Breast epithelium (tissue), 4 donors: ENCODE data around the gene MEPCE. TPM values are rescaled to one million over a fixed set of nuclear protein-coding genes. Genes with fewer than 3 reads are reported as not detected.
"Not testable (repeated sequence)": the region's sequence is repeated elsewhere in the genome, so short reads cannot be mapped to it uniquely, and the experiment has no call there.

Experiments used
- DNase-seq, 2 donors: peaks; one replicate each; pipeline ENCODE4 v3.0.0-alpha.2; 2019; ENCODE audit warnings: low spot score in 2 of 2
- H3K27ac ChIP-seq, 2 donors: fragments of 200-600 bp; sonication (generic) in 1 of 2; one replicate each; pipeline ENCODE4 v1.5.1; 2016 to 2019; ENCODE audit warnings: mild to moderate bottlenecking in 1 of 2
- H3K27me3 ChIP-seq, 2 donors: fragments of 200-600 bp; sonication (generic) in 1 of 2; one replicate each; pipeline versions ENCODE4 v1.5.1 to v1.6.0; 2017 to 2019; ENCODE audit warnings: control low read depth in 1 of 2, mild to moderate bottlenecking in 1 of 2
- H3K36me3 ChIP-seq: fragments of 200-600 bp; one replicate; pipeline ENCODE4 v1.5.1; 2019
- H3K4me1 ChIP-seq, 2 donors: fragments of 200-600 bp; sonication (generic); one replicate each; pipeline ENCODE4 v1.5.1; 2016 to 2019; ENCODE audit warnings: control low read depth in 1 of 2
- H3K4me3 ChIP-seq, 3 donors: fragments of 200-600 bp; sonication (generic); 1 replicate in 2 of 3; 2 replicates in 1 of 3; pipeline ENCODE4 v1.5.1; 2016 to 2019; ENCODE audit warnings: mild to moderate bottlenecking in 3 of 3, moderate library complexity in 2 of 3
- H3K9me3 ChIP-seq, 2 donors: fragments of 200-600 bp; sonication (generic) in 1 of 2; one replicate each; pipeline ENCODE4 v1.5.1; 2016 to 2019; ENCODE audit warnings: control low read depth in 1 of 2
- POLR2A ChIP-seq: fragments of 450-650 bp; IDR thresholded peaks from one replicate; pipeline ENCODE4 v1.6.1; 2016; ENCODE audit warnings: antibody characterized with exemption, mild to moderate bottlenecking, moderate library complexity
- POLR2AphosphoS5 ChIP-seq, 3 donors: sonication (generic); formaldehyde crosslinking; IDR thresholded peaks; one replicate each; pipeline ENCODE4 v1.6.1; 2017; ENCODE audit warnings: antibody characterized with exemption in 3 of 3
- intact Hi-C: fragments of 100-400 bp; cut with DNase I; formaldehyde crosslinking; loops from one replicate; pipeline ENCODE4 v1.15.1; 2023; ENCODE audit warnings: low total_unique reads
- total RNA-seq, 3 donors: library from RNA; depleted of rRNA; stranded (reverse); fragments of >200 nt; gene quantifications; one replicate each; pipeline ENCODE4 v1.1.0, GENCODE V29; 2016
- TF ChIP-seq, protein P1 (sequence below), 3 donors: fragments of 450-650 bp; IDR thresholded peaks; one replicate each; pipeline ENCODE4 v1.5.1; 2016 to 2017; ENCODE audit warnings: antibody characterized with exemption in 3 of 3, mild to moderate bottlenecking in 3 of 3, moderate library complexity in 3 of 3

The MEPCE gene
- total RNA-seq, 3 donors from 2014 or later: 26.5 to 41.4 (median 40.6) TPM

DNA sequence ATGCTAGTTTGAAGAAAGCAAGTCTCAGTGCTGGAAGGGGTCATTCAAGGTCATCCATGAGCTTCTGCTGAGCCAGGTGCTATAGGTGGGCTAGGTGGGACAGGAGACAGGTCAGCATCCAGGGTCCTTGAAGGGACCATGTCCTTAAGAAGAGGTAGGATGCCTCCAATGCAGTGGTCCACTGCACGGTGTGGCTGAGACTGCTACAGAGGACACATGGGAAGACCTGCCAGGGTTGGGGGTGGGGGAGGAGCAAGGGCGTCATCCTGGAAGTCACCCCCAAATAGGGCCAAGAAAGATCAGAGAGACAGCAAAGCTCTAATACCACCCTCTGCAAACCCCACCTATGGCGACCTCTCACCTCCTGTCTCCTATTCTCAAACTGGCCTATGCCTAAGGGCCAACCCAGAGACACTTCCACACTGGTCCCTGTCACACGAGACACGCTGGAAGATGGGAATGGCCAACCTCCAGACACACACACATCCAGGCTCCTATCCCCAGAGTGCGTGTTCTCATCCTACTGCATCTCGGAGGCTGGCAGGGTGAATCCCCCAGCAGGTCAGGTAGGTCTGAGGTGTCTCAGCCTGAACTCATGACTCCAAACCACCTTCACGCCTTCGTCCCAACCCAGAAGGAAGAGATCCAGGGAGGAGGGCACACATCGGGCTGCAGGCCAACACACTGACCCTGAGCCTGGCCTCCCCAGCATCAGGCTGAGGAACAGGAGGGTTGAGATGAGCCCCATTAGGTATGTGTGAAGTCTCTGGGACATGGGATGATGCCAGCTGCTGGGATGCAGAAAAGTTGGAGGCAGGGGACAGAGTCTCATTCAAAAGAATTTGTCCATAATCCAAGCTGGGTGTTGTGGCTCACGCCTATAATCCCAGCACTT, 12.3 kb downstream of the MEPCE start:
- no peaks in the 10 kb centered on the region for H3K36me3 ChIP-seq
- intact Hi-C loops: no loop called here
- H3K4me3 ChIP-seq: no peak overlapping the region
- no peaks in the 10 kb centered on the region for H3K4me1 ChIP-seq
- H3K27ac ChIP-seq: no peak overlapping the region
- TF ChIP-seq POLR2A: no peak
- DNase-seq: peak in 1 of 2 donors; percentile 12
- H3K9me3 ChIP-seq: no peaks in the 10 kb centered on the region
- no peaks in the 10 kb centered on the region for H3K27me3 ChIP-seq

DNA sequence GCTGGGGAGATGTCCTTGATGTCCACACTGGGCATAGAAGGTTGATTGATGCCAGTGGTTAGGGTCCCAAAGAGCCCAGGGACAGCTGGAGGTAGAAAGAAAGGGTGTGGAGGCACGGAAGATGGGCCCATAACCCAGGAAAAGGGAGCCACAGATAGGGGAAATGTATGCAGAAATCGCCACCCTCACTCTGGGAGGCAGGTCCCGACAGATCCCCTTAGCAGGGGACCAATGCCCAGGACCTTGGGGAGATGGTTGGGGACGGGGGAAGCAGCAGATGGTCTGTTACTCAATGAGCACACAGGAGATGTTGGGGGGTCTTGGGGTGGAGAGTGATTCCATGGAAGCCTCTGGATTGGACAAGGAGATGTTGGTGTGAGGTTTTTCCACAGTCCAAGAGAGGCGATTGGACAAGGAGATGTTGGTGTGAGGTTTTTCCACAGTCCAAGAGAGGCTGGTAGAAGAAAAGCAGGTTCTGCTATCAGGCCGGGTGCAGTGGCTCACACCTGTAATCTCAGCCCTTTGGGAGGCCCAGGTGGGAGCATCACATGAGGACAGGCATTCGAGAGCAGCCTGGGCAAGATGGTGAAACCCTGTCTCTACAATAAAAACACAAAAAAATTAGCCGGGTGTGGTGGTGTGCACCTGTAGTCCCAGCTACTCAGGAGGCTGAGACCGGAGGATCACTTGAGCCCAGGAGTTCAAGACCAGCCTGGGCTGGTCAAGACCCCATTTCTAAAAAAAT, 13.6 kb downstream of the MEPCE start:
- H3K9me3 ChIP-seq: no peaks in the 10 kb centered on the region
- no peaks in the 10 kb centered on the region for H3K27me3 ChIP-seq
- peak in 1 of 2 donors; percentile 31 for DNase-seq
- TF ChIP-seq, protein P1, sequence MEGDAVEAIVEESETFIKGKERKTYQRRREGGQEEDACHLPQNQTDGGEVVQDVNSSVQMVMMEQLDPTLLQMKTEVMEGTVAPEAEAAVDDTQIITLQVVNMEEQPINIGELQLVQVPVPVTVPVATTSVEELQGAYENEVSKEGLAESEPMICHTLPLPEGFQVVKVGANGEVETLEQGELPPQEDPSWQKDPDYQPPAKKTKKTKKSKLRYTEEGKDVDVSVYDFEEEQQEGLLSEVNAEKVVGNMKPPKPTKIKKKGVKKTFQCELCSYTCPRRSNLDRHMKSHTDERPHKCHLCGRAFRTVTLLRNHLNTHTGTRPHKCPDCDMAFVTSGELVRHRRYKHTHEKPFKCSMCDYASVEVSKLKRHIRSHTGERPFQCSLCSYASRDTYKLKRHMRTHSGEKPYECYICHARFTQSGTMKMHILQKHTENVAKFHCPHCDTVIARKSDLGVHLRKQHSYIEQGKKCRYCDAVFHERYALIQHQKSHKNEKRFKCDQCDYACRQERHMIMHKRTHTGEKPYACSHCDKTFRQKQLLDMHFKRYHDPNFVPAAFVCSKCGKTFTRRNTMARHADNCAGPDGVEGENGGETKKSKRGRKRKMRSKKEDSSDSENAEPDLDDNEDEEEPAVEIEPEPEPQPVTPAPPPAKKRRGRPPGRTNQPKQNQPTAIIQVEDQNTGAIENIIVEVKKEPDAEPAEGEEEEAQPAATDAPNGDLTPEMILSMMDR (IDR thresholded peaks at IDR 0.05): no peak
- no peak for TF ChIP-seq POLR2A
- no peak for TF ChIP-seq POLR2AphosphoS5 (IDR thresholded peaks at IDR 0.05)
- H3K27ac ChIP-seq: peak overlapping the region in 1 of 2 donors; percentile 77
- intact Hi-C loops: no loop called here
- no peak overlapping the region for H3K4me3 ChIP-seq
- no peaks in the 10 kb centered on the region for H3K4me1 ChIP-seq
- H3K36me3 ChIP-seq: no peaks in the 10 kb centered on the region

DNA sequence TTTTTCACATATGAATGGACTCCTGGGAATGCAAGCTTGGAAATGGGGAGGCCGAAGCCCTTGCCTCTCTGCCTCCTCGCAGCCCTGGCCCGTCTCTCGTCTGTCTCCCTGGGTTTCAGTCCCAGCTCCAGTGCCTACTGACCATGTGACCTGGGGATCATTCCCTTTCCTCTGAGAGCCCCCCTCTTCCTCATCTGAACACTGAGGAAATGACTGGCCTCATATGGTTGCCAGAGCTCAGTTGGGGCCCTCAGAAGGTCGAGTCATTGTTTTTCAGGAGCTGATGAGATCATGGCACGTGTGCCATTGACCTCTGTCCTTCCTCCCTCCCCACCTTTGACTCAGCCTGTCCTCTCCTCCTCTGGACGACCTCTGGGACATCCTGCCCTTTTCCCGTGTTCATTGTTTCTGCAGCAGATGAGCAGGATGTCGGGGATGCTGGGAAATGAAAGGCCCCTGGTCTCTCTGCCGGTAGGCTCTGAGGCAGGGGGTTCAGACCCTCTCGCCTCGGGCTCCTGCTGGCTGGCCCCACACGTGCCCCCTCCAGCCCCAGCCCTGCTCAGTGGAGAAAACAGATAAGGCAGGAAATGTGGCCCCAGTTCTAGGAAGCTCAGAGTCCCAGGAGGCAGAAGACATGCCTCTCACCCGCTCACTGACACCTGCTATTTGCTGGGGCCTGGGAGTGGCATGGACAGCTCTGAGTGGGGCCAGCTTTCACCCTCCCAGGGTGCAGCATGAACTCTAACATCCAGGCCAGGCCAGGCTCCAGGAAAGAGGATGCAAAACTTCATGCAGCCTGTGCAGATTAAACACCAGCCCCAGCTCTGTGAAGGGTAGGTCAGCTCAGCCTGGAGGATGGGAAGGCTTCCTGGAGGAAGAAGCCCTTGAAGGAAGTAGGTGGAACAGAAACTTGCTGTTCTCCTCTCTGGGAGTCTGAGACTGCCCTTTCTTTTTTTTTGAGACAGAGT, 15.0 kb downstream of the MEPCE start:
- Histone ChIP-seq H3K9me3 (no peaks in the 10 kb centered on the region), H3K27ac (peak overlapping the region in 1 of 2 donors; percentile 77), H3K36me3 (no peaks in the 10 kb centered on the region), H3K4me1 (no peaks in the 10 kb centered on the region), H3K27me3 (no peaks in the 10 kb centered on the region), H3K4me3 (no peak overlapping the region)
- intact Hi-C loops: no loop called here
- DNase-seq: no peak
- TF ChIP-seq POLR2A (no peak), POLR2AphosphoS5 (IDR thresholded peaks at IDR 0.05) (peak; percentile 9 to 42 (median 21))

DNA sequence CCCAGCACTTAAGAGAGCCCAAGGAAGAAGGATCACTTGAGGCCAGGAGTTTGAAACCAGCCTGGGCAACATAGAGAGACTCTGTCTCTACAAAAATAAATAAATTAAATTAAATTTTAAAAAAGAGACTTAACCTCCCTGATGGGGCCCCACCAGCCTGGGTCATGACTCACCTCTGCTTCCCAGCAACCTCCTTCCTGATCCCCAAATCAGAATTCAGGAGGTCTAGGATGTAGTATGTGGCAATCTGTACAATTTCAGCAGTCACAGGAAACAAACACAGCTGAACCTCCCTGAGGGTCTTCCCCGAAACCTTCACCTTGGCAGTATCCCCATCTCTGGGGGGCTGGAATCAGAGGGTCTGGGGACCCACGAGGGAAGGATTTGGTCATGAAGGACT, 16.4 kb downstream of the MEPCE start:
- Histone ChIP-seq H3K27me3 (no peaks in the 10 kb centered on the region), H3K27ac (peak overlapping the region in 1 of 2 donors; percentile 25), H3K4me1 (no peaks in the 10 kb centered on the region), H3K36me3 (no peaks in the 10 kb centered on the region), H3K4me3 (no peak overlapping the region), H3K9me3 (no peaks in the 10 kb centered on the region)
- intact Hi-C loops: no loop called here
- TF ChIP-seq POLR2AphosphoS5 (IDR thresholded peaks at IDR 0.05) (no peak), POLR2A (no peak)
- TF ChIP-seq, protein P1 (IDR thresholded peaks at IDR 0.05): no peak
- DNase-seq: no peak

DNA sequence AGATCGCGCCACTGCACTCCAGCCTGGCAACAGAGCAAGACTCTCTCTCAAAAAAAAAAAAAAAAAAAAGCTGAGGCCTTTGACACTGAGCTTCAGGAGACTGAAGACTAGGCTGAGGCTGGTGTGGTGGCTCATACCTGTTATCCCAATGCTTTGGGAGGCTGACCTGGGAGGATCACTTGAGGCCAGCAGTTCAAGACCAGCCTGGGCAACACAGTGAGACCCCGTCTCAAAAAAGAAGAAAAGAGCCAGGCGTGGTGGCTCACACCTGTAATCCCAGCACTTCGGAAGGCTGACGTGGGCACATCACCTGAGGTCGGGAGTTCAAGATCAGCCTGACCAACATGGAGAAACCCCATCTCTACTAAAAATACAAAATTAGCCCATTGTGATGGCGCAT, 17.7 kb downstream of the MEPCE start:
- H3K4me3 ChIP-seq, H3K36me3 ChIP-seq, H3K4me1 ChIP-seq, H3K27ac ChIP-seq, intact Hi-C loops, H3K27me3 ChIP-seq, DNase-seq, H3K9me3 ChIP-seq: not testable (repeated sequence)

DNA sequence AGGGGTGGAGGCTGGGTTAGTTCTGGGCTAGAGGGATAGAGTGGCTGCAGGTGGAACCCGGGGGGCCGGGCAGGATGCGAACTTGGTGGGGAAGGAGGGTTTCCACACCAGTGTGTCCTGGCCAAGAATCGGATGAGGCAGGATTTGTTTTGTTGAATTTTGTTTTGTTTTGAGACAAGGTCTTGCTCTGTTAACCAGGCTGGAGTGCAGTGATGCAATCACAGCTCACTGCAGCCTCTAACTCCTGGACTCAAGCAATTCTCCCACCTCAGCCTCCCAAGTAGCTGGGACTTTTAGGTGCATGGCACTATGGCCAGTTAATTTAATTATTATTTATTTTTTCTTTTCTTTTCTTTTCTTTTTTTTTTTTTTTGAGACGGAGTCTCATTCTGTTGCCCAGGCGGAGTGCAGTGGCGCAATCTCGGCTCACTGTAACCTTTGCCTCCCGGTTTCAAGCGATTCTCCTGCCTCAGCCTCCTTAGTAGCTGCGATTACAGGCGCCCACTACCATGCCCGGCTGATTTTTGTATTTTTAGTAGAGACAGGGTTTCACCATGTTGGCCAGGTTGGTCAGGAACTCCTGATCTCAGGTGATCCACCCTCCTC, 19.7 kb downstream of the MEPCE start:
- no peaks in the 10 kb centered on the region for H3K36me3 ChIP-seq
- intact Hi-C loops: no loop called here
- TF ChIP-seq, protein P1 (IDR thresholded peaks at IDR 0.05): no peak
- TF ChIP-seq POLR2A (no peak), POLR2AphosphoS5 (IDR thresholded peaks at IDR 0.05) (no peak)
- DNase-seq: no peak
- no peaks in the 10 kb centered on the region for H3K27me3 ChIP-seq
- H3K4me1 ChIP-seq: no peaks in the 10 kb centered on the region
- no peak overlapping the region for H3K4me3 ChIP-seq
- H3K27ac ChIP-seq: peak overlapping the region in 1 of 2 donors; percentile 14
- no peaks in the 10 kb centered on the region for H3K9me3 ChIP-seq
